Sciatic nerve (tissue), 2 donors: ENCODE measurements around the gene YIPF3. TPM values are rescaled to one million over a fixed set of nuclear protein-coding genes. Genes with fewer than 3 reads are reported as not detected.
"Not testable (repeated sequence)": the region's sequence is repeated elsewhere in the genome, so short reads cannot be mapped to it uniquely, and the experiment has no call there.

Experiments used
- ATAC-seq: fragments of 200-7000 bp; cut with Tn5 transposase; one replicate; pipeline ENCODE4 v1.9.1; 2020; ENCODE audit warnings: mild to moderate bottlenecking, moderate library complexity
- DNase-seq: peaks from one replicate; pipeline ENCODE4 v3.0.0-alpha.2; 2020; ENCODE audit warnings: low spot score
- intact Hi-C: fragments of 100-400 bp; cut with DNase I; formaldehyde crosslinking; loops from one replicate; pipeline ENCODE4 v1.14.2; 2022
- total RNA-seq: library from RNA; stranded (reverse); fragmentation: NEBNext Ultra II Directional; extraction: Animal tissue kit (Norgen Biotek cat#: 25700); gene quantifications from one replicate; pipeline ENCODE4 v1.2.1, GENCODE V29; 2021
- donor health status: DM: no; HTN: no; CAD: no.
- donor health status: DM: no; HTN: no; CAD: no.

The YIPF3 gene
- total RNA-seq, 1 donor from 2014 or later: 66.7 TPM

GRCh38 chr6:43511824-43512415 is 4.8 kb downstream of the YIPF3 start:
- intact Hi-C loops: no loop called here
- DNase-seq: no peak
- no peak for ATAC-seq

- DNase-seq (no peak), ATAC-seq (no peak)
- intact Hi-C loops: no loop called here
These were observed 5.9 kb downstream of the YIPF3 start for GRCh38 chr6:43510827-43511163.

GRCh38 chr6:43509984-43510826 is 6.5 kb downstream of the YIPF3 start, which contains the start of gene LRRC73:
Gene LRRC73 (minus strand): TSS chr6:43510346. CDS start chr6:43509785, 561 bp downstream.
- DNase-seq: peak; percentile 93
- ATAC-seq: peak; percentile 91
- intact Hi-C loops: loop anchor here (5.0 kb wide), 1 partner anchor 58 kb away; no protein-coding TSS in a partner anchor

DNA sequence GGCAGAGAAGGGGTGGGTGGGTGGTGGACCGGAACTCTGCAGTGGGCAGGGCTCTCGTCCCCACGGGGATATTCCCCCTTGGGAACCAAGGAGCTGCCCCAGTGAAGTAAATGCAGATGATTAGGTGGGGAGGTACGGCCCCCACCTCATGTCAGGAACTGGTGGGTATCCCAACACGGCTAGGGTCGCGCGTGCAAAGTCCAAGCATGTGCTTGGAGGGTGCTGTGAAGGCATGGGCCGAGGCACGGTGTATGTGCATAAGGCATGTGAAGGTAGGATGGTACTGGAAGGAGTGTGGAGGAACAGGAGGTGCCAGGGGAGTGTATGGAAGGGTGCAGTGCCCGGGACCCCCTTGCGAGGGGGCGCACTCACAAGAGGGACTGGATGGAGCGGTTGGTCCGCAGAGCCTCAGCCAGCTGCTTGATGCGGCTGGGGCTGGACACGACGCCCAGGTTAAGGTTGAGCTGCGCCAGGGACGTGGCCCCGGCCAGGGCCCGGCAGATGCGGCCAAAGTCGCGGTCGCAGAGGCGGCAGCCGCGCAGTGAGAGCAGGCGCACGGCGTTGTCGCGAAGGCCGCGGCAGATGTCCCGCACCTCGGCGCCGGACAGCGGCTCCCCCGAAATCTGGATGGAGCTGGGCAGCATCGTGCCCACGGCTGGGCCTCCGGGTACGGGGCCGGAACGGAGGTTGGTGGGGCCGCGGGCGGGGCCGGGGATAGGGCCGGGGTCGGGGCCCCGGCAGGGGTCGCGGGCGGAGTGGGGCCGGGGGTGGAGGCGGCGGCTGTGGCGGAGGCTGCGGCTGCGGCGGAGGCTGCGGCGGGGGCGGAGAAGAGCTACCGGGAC is 7.4 kb downstream of the YIPF3 start:
- ATAC-seq: no peak
- intact Hi-C loops: loop anchor here (5.0 kb wide), 1 partner anchor 57 kb away; no protein-coding TSS in a partner anchor

DNA sequence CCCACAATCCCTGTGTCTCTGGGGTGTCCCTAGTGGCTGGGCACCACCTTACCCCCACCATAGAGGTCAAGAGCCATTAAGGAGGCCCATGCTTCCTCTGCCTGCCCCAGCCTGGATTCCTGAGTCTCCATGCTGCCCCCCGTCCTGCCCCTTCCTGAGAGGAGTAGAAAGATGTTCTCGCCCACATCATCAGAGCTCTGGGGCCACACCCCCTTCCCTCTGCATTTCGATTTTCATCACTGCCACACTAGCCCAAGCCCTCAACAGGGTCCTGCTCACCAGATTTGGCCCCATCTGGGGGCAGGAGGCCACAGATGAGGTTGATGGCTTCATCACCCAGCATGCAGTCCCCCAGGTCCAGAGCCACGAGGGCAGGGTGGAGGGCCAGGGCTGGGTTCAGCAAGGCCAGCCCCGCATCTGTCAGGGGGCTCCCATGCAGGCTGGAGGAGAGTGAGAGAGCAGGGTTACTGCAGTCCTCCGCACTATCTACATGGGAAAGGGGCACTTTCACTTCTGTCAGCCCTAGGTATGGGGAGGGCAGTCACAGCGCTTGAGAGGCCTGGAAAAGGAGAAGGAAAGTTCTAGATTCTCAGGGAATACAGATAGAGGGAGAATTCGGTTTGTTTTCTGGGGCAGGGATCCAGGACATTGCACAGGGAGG is 8.1 kb downstream of the YIPF3 start:
- intact Hi-C loops: loop anchor here (5.0 kb wide), 1 partner anchor 56 kb away; no protein-coding TSS in a partner anchor

More for the DNA sequence above, 7.4 kb downstream of the YIPF3 start:
- DNase-seq: no peak

GRCh38 chr6:43506667-43507471 is 9.9 kb downstream of the YIPF3 start:
- DNase-seq (peak; percentile 89), ATAC-seq (peak; percentile 74)
- intact Hi-C loops: loop anchor here (2.0 to 5.0 kb wide), 2 partner anchors 55 to 120 kb away; no protein-coding TSS in a partner anchor

More for the DNA sequence above, 8.1 kb downstream of the YIPF3 start:
- ATAC-seq (no peak), DNase-seq (no peak)

GRCh38 chr6:43506171-43506570 is 10.6 kb downstream of the YIPF3 start:
- intact Hi-C loops: loop anchor here (2.0 to 5.0 kb wide), 2 partner anchors 54 to 119 kb away; no protein-coding TSS in a partner anchor
- DNase-seq (no peak), ATAC-seq (no peak)

- intact Hi-C loops: loop anchor here (2.0 to 5.0 kb wide), 2 partner anchors 53 to 119 kb away; no protein-coding TSS in a partner anchor
- DNase-seq (no peak), ATAC-seq (no peak)
These were observed 11.0 kb downstream of the YIPF3 start for GRCh38 chr6:43505718-43506117.

GRCh38 chr6:43504756-43505593 is 11.8 kb downstream of the YIPF3 start:
- DNase-seq: no peak
- intact Hi-C loops: loop anchor here (5.0 kb wide), 1 partner anchor 53 kb away; no protein-coding TSS in a partner anchor
- no peak for ATAC-seq

GRCh38 chr6:43503443-43503842 is 13.3 kb downstream of the YIPF3 start:
- DNase-seq (no peak), ATAC-seq (no peak)
- intact Hi-C loops: no loop called here

GRCh38 chr6:43502666-43503065 is 14.1 kb downstream of the YIPF3 start:
- intact Hi-C loops: no loop called here
- DNase-seq (no peak), ATAC-seq (no peak)

DNA sequence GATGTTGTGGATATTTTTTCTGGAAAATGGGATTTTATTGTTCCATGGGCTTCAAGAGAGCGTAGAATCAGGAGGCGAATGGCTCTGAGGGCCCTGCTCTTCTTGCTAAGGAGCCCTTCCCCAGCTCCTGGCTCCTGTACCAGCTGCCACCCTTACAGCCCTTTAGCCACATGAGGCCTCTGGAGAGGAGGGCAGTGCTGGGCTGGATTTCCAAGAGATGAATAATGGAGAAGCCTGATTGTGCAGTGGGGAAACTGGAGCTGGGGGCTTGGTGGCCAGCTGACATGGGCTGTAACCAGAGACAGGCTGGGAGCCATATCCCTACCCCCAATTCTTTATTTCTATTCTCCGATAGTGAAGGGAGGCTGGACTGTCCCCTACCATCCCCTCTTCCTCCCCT is 15.8 kb downstream of the YIPF3 start:
- ATAC-seq: no peak
- intact Hi-C loops: no loop called here
- no peak for DNase-seq

DNA sequence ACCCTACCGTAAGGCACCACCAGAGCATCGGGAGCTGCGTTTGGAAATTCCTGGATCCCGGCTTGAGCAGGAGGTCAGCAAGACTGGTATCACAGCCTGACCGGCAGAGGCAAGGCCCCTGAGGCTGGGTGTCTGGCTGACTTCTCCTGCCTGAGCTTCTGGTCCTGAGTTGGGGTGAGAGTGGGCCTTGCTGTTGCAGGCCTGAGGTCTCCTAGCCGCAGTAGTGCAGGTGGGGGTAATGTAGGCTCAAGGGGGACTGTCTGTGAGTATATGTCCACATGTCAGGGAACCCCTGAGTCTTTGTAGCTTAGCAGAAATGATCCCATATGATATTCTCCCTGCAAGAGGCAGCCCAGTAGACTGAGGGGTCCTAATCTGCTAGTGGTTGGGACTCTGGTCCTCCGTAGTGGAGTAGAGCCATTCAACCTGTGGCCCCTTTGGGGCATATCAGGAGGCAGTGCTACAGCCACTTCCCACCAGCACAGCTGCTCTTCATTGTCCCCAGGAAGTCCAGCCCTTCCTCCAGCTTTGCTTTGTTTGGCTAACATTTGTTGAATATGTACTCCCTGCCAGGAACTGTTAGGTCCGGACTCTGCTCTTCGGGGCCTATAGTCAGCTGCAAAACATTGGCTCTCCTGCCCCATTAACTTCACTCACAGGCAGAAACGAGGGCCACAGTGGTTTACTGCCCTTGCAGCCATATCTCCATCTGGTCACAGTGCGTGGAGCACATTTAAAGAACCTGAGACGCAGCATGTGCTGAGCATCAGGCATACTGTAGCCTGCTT is 17.5 kb downstream of the YIPF3 start:
- ATAC-seq: peak; percentile 69
- intact Hi-C loops: no loop called here
- DNase-seq: no peak

DNA sequence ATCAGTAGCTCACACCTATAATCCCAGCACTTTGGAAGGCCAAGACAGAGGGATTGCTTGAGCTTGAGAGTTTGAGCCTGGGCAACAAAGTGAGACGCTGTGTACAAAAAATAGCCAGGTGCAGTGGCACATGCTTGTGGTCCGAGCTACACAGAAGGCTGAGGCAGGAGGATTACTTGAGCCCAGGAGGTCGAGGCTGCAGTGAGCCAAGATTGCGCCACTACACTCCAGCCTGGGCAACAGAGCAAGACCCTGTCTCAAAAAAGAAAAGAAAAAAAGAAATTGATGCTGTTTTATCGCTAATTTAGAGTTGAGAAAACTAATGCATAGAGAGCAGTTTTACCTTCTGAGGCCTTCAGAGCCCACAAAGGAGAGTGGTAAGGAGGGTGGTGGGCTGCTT is 18.4 kb downstream of the YIPF3 start:
- ATAC-seq, DNase-seq, intact Hi-C loops: not testable (repeated sequence)

DNA sequence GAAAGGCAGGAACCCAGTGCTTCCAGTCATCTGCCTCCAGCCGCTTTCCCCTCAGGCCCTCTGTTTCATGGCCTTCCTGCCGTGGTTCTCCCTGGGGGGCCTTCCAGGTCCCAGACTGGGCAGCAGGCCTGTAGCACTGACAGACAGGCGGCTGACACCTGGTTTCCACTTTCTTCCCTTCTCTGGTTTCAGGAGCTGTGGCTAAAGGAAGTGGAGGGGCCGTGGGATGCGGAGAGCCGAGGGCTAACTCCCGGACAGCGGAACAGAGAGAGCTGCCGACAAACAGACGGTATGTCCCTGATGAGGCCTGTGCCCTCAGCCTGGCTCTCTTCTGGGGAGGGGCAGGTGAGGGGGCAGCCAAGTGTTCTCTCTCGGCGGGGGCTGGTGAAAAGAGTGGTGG is 19.0 kb downstream of the YIPF3 start:
- intact Hi-C loops: no loop called here
- ATAC-seq (no peak), DNase-seq (no peak)

DNA sequence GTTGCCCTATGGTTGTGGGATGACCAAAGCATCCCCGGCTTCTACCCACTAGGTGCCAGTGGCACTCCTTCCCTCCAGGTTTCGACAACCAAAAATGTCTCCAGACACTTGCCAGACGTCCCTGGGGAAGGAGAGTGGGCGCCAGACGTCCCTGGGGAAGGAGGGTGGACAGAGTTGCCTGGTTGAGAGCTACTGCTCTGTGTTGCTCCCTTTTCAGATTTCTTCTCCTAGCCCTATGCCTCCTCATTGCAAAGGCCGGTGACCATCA is 19.7 kb downstream of the YIPF3 start:
- intact Hi-C loops: no loop called here
- ATAC-seq (no peak), DNase-seq (no peak)
